Thyroid gland (tissue), 4 donors: ENCODE measurements around the gene PCNX1. TPM values are rescaled to one million over a fixed set of nuclear protein-coding genes. Genes with fewer than 3 reads are reported as not detected.
"Not testable (repeated sequence)": the region's sequence is repeated elsewhere in the genome, so short reads cannot be mapped to it uniquely, and the experiment has no call there.

Source experiments
- DNase-seq, 2 donors: peaks; one replicate each; pipeline ENCODE4 v3.0.0-alpha.2; 2019
- H3K27ac ChIP-seq, 3 donors: fragments of 200-600 bp; sonication (generic); 1 replicate in 2 of 3; 2 replicates in 1 of 3; pipeline ENCODE4 v1.5.1; 2016 to 2019; ENCODE audit warnings: mild to moderate bottlenecking in 1 of 3, moderate library complexity in 1 of 3
- H3K27me3 ChIP-seq: fragments of 200-600 bp; sonication (generic); one replicate; pipeline ENCODE4 v1.5.1; 2019
- H3K36me3 ChIP-seq, 2 donors: fragments of 200-600 bp; sonication (generic); one replicate each; pipeline ENCODE4 v1.5.1; 2016 to 2019
- H3K4me1 ChIP-seq, 2 donors: fragments of 200-600 bp; sonication (generic); one replicate each; pipeline ENCODE4 v1.5.1; 2017 to 2019
- H3K4me3 ChIP-seq, 3 donors: fragments of 200-600 bp; sonication (generic); replicated peaks in 1 of 3; 1 replicate in 2 of 3; 2 replicates in 1 of 3; pipeline ENCODE4 v1.5.1; 2016; ENCODE audit warnings: mild to moderate bottlenecking in 1 of 3
- H3K9me3 ChIP-seq: fragments of 200-600 bp; sonication (generic); one replicate; pipeline ENCODE4 v1.5.1; 2017
- CTCF ChIP-seq, 6 experiments: fragments of 200-600 bp in 3 of 6; fragments of 450-650 bp in 3 of 6; sonication (generic) in 3 of 6; IDR thresholded peaks; one replicate each; pipeline ENCODE4 v1.5.1; 2016 to 2019; ENCODE audit warnings: antibody characterized with exemption in 6 of 6, mild to moderate bottlenecking in 2 of 6, inconsistent platforms in 1 of 6, moderate library complexity in 1 of 6
- POLR2A ChIP-seq, 2 donors: fragments of 450-650 bp; IDR thresholded peaks; one replicate each; pipeline ENCODE4 v1.6.1; 2017; ENCODE audit warnings: antibody characterized with exemption in 2 of 2, mild to moderate bottlenecking in 2 of 2, moderate library complexity in 1 of 2
- WGBS, 2 donors: methylation state at CpG; one replicate each; pipeline ENCODE4 v1.1.5; 2017; 5-methylcytosine and 5-hydroxymethylcytosine counted together
- intact Hi-C: fragments of 100-400 bp; cut with DNase I; formaldehyde crosslinking; loops from one replicate; pipeline ENCODE4 v1.15.1; 2023
- total RNA-seq, 4 donors: library from RNA; depleted of rRNA; stranded (reverse); fragments of >200 nt; gene quantifications; one replicate each; pipeline ENCODE4 v1.2.3, GENCODE V29; 2016

Gene PCNX1
- total RNA-seq, 4 donors from 2014 or later = 43.8 to 78.5 (median 69.7) TPM

- H3K27ac ChIP-seq = no peak overlapping the region
- no peaks in the 10 kb centered on the region for H3K9me3 ChIP-seq
- 87 to 95% methylated on average over 5 of the region's 5 CpGs for WGBS, 2 donors
- no peak overlapping the region for H3K4me3 ChIP-seq
- no peaks in the 10 kb centered on the region for H3K36me3 ChIP-seq
- peaks cover 0 to 12% of the 10 kb centered on the region in 2 donors for H3K4me1 ChIP-seq
- intact Hi-C loops = no loop called here
- DNase-seq = no peak
- no peaks in the 10 kb centered on the region for H3K27me3 ChIP-seq
- TF ChIP-seq CTCF (IDR thresholded peaks at IDR 0.05) = no peak
- TF ChIP-seq POLR2A (IDR thresholded peaks at IDR 0.05) = no peak
Measured at GRCh38 chr14:70934084-70934483, 26.8 kb downstream of the PCNX1 start.

GRCh38 chr14:70934502-70935134 lies 27.4 kb downstream of the PCNX1 start:
- 46 to 60% methylated on average over 2 of the region's 2 CpGs for WGBS, 2 donors
- no peaks in the 10 kb centered on the region for H3K9me3 ChIP-seq
- H3K27ac ChIP-seq = no peak overlapping the region
- no peaks in the 10 kb centered on the region for H3K36me3 ChIP-seq
- no peak for DNase-seq
- intact Hi-C loops = no loop called here
- TF ChIP-seq CTCF (IDR thresholded peaks at IDR 0.05) (no peak), POLR2A (IDR thresholded peaks at IDR 0.05) (no peak)
- H3K4me3 ChIP-seq = no peak overlapping the region
- no peaks in the 10 kb centered on the region for H3K27me3 ChIP-seq
- peaks cover 0 to 7% of the 10 kb centered on the region in 2 donors for H3K4me1 ChIP-seq

GRCh38 chr14:70935135-70935534 lies 27.9 kb downstream of the PCNX1 start:
- H3K27ac ChIP-seq = no peak overlapping the region
- DNase-seq = no peak
- WGBS, 2 donors = 82 to 88% methylated on average over 3 of the region's 3 CpGs
- intact Hi-C loops = no loop called here
- no peak for TF ChIP-seq CTCF (IDR thresholded peaks at IDR 0.05)
- TF ChIP-seq POLR2A (IDR thresholded peaks at IDR 0.05) = no peak
- H3K27me3 ChIP-seq = no peaks in the 10 kb centered on the region
- H3K4me3 ChIP-seq = no peak overlapping the region
- no peaks in the 10 kb centered on the region for H3K9me3 ChIP-seq
- peaks cover 0 to 7% of the 10 kb centered on the region in 2 donors for H3K4me1 ChIP-seq
- H3K36me3 ChIP-seq = no peaks in the 10 kb centered on the region

- H3K27me3 ChIP-seq, H3K4me3 ChIP-seq, H3K36me3 ChIP-seq, DNase-seq, H3K9me3 ChIP-seq, H3K27ac ChIP-seq, intact Hi-C loops, H3K4me1 ChIP-seq: not testable (repeated sequence)
- 94 to 97% methylated on average over 4 of the region's 4 CpGs for WGBS, 2 donors
Measured at GRCh38 chr14:70939693-70940092, 32.4 kb downstream of the PCNX1 start.

- not testable (repeated sequence) for H3K27ac ChIP-seq
Measured at GRCh38 chr14:70941637-70942341, 34.5 kb downstream of the PCNX1 start.

GRCh38 chr14:70942342-70942706 lies 35.1 kb downstream of the PCNX1 start:
- TF ChIP-seq POLR2A (IDR thresholded peaks at IDR 0.05) (no peak), CTCF (IDR thresholded peaks at IDR 0.05) (no peak)
- no peaks in the 10 kb centered on the region for H3K4me1 ChIP-seq
- H3K36me3 ChIP-seq = peaks cover 0 to 2% of the 10 kb centered on the region in 2 donors
- H3K4me3 ChIP-seq = no peak overlapping the region
- H3K27me3 ChIP-seq = no peaks in the 10 kb centered on the region
- no peak overlapping the region for H3K27ac ChIP-seq
- no peaks in the 10 kb centered on the region for H3K9me3 ChIP-seq
- intact Hi-C loops = no loop called here
- DNase-seq = no peak

More at GRCh38 chr14:70941637-70942341, 34.5 kb downstream of the PCNX1 start:
- H3K36me3 ChIP-seq, H3K4me3 ChIP-seq, H3K27me3 ChIP-seq, intact Hi-C loops, H3K4me1 ChIP-seq, H3K9me3 ChIP-seq: not testable (repeated sequence)
- DNase-seq = peak; percentile 14 to 18
- 94 to 95% methylated on average over 15 of the region's 15 CpGs for WGBS, 2 donors

GRCh38 chr14:70942721-70943120 lies 35.5 kb downstream of the PCNX1 start:
- H3K9me3 ChIP-seq, DNase-seq, H3K4me1 ChIP-seq, H3K4me3 ChIP-seq, H3K36me3 ChIP-seq, intact Hi-C loops, H3K27me3 ChIP-seq, H3K27ac ChIP-seq: not testable (repeated sequence)
- 96 to 98% methylated on average over 3 of the region's 3 CpGs for WGBS, 2 donors
